ENCODE measurements around the gene ALDH4A1.

The ALDH4A1 gene

DNA sequence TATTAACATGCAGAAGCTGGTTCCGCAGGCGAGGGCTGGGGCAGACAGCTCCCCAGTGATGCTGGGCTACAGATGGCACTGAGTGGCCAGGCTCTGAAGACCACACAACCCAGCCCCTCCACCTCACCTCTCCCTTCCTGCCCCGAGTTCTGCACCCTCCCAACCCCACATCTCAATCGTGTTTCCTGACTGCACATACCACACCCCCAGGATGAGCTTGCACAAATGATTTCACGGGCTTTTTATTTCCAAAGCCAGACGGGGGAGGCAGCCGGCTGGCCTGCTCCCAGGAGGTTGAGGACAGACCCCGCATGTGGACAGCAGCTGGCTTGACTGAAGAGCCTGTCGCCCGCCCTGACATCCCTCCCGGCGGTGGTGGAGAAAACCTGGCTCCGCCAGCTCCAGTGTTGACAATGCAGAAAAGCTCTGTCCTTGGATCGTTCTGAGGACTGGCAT lies 21.4 kb upstream of the ALDH4A1 start:
- no peak for DNase-seq (ENCODE audit: low read depth, low spot score)
- H3K4me3 ChIP-seq (ENCODE audit: low read depth, low read length) = no peak overlapping the region
- TF ChIP-seq, protein P1, sequence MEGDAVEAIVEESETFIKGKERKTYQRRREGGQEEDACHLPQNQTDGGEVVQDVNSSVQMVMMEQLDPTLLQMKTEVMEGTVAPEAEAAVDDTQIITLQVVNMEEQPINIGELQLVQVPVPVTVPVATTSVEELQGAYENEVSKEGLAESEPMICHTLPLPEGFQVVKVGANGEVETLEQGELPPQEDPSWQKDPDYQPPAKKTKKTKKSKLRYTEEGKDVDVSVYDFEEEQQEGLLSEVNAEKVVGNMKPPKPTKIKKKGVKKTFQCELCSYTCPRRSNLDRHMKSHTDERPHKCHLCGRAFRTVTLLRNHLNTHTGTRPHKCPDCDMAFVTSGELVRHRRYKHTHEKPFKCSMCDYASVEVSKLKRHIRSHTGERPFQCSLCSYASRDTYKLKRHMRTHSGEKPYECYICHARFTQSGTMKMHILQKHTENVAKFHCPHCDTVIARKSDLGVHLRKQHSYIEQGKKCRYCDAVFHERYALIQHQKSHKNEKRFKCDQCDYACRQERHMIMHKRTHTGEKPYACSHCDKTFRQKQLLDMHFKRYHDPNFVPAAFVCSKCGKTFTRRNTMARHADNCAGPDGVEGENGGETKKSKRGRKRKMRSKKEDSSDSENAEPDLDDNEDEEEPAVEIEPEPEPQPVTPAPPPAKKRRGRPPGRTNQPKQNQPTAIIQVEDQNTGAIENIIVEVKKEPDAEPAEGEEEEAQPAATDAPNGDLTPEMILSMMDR (IDR thresholded peaks at IDR 0.05; ENCODE audit: low read depth, low read length) = no peak
- in situ Hi-C loops (cut with HindIII; ENCODE audit: low sequenced_read_pairs) = no loop called here

DNA sequence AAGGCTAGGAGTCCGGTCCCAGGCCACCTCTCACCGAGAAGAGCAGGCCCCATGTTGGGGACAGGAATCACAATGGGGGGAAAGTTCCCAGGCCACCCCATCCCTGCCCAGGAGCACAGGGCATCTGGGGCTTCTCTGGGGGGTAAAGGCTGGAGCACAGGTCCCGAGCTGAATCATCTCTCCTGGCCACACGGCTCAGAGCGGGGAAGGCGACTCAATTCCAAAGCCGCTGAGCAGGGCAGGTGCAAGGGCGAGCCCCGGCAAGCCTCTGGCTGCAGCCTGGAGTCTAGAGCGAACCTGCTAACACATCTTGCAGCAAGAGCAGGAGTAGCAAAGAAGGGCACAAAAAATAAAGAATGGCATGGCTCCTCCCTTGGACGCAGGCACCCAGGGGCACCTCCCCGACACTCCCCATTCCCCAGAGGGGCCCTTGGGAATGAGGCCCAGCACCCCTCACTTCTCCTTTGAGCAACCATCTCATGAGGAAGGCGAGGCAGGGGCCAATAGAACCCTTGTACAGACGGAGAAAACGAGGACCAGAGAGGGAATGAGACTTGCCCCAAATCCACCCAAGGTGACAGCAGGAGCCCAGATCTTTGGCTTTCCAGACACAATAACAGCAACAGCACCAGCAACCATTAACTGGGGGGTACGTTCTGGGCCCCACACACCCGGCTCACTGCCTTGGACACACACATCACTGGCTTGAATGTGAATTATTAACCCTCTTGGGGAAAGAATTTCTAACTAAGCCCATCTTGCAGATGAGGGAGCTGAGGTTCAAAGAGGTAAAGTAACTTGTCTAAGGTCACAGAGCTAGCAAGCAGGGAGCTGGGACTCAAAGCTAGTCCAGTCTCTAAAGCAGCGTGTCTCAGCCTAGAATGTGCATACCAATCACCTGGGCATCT lies 20.7 kb upstream of the ALDH4A1 start:
- TF ChIP-seq, protein P1 (IDR thresholded peaks at IDR 0.05; ENCODE audit: low read depth, low read length) = no peak
- in situ Hi-C loops (cut with HindIII; ENCODE audit: low sequenced_read_pairs) = no loop called here
- H3K4me3 ChIP-seq (ENCODE audit: low read depth, low read length) = no peak overlapping the region
- no peak for DNase-seq (ENCODE audit: low read depth, low spot score)

DNA sequence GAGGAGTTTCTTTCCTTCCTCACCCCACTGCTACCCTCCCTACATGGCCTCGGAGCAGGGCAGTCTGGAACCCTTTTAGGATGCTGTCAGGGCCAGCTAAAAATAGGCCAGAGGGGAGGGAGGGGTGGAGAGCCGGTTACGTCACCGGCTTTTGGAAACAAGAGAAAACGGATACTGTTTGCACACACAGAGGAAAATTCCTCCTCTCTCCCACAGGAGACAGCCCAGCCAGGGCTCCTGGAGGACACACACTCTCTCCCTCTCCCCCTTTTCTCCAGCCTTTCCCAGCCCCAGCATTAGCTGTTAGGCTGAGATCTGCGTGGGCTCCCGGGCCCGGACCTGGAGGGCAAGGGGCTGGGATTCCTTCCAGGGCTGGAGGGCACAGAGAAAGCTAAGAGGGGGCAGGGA lies 20.0 kb upstream of the ALDH4A1 start:
- DNase-seq (ENCODE audit: low read depth, low spot score) = peak; percentile 83
- TF ChIP-seq, protein P1 (IDR thresholded peaks at IDR 0.05; ENCODE audit: low read depth, low read length) = peak; percentile 16
- no peak overlapping the region for H3K4me3 ChIP-seq (ENCODE audit: low read depth, low read length)
- in situ Hi-C loops (cut with HindIII; ENCODE audit: low sequenced_read_pairs) = no loop called here

DNA sequence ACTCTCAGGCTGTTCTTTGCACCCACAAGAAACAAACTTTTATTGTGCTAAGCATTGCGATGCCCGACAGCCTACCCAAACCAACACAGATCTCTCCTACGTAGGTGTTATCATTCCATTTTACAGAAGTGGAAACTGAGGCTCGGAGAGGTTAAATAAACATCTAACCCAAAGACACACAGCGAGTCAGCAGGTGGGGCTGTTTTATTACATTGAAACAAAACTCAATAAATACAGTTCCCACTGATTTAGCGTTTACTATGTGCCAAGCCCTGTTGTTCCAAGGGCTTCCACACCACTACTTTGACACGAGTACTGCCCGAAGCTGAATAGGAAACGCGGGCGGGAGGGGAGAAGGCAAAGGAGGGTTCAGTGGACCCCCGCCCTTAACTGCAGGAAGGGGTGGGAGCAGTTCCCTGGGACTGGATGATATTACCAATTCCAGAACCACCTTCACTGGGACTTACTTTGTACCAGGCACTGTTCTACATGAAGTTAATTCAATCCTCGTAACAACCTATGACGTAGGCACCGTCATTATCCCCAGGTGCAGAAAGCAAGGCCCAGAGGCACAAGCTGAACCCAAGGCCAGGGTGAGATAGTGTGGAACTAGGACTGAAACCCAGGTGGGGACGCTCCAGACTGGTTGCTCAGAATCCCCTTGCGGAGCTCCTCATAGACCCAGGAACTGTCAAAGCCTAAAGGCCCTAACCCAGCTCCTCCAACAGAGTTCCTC lies 19.3 kb upstream of the ALDH4A1 start:
- no peak for DNase-seq (ENCODE audit: low read depth, low spot score)
- in situ Hi-C loops (cut with HindIII; ENCODE audit: low sequenced_read_pairs) = no loop called here
- TF ChIP-seq, protein P1 (IDR thresholded peaks at IDR 0.05; ENCODE audit: low read depth, low read length) = peak; percentile 18
- H3K4me3 ChIP-seq (ENCODE audit: low read depth, low read length) = no peak overlapping the region

DNA sequence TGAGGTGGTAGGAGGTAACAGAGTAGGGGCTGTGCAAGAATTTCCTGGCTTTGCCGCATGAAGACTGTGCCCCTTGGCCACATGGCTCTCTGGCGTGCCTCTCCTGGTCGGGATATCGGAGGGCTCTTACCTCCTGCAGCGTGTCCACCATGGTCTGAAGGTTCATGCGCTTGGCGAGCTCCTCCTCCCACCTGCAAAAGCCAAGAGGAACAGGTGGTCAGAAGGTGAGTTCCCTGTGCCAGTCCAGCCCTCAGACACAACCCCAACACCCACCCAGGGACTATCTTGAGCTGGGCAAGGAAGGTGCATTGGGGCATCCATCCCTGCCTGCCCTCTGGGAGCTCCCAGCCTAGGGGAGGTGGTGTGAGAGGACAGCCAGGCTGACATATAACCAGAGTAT lies 18.6 kb upstream of the ALDH4A1 start:
- TF ChIP-seq, protein P1 (IDR thresholded peaks at IDR 0.05; ENCODE audit: low read depth, low read length) = no peak
- no peak overlapping the region for H3K4me3 ChIP-seq (ENCODE audit: low read depth, low read length)
- no peak for DNase-seq (ENCODE audit: low read depth, low spot score)
- in situ Hi-C loops (cut with HindIII; ENCODE audit: low sequenced_read_pairs) = no loop called here

DNA sequence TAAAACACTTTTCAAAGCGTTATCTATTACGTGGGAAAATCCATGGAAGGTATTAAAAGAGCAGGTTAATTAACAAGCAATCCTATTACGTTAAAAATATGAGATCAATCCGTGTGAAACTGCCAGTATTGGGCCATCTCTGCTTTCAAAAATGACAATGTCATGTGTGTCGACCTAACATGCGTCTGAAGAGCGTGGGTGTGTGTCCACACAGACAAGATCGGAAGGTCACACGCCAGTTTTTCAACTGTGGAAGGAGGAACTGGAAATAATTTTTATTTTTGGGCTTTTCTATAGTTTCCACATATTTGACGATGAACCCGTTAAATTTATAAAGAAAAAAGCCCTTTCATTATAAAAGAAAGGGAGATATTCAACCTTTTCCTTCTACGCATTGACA lies 17.6 kb upstream of the ALDH4A1 start:
- no peak for DNase-seq (ENCODE audit: low read depth, low spot score)

More for the DNA sequence above, 17.6 kb upstream of the ALDH4A1 start:
- H3K4me3 ChIP-seq (ENCODE audit: low read depth, low read length) = no peak overlapping the region
- TF ChIP-seq, protein P1 (IDR thresholded peaks at IDR 0.05; ENCODE audit: low read depth, low read length) = no peak
- in situ Hi-C loops (cut with HindIII; ENCODE audit: low sequenced_read_pairs) = no loop called here

Measured in astrocyte of the spinal cord (primary cell).